Astrocyte (in vitro differentiated cells and primary cell): Measurements from ENCODE around the gene CPTP. TPM values are rescaled to one million over a fixed set of nuclear protein-coding genes. Genes with fewer than 3 reads are reported as not detected.

Experiments used
- DNase-seq: peaks from one replicate; pipeline ENCODE4 v3.0.0-alpha.2; 2010; ENCODE audit warnings: low read depth
- FAIRE-seq: peaks from 2 replicates; lab custom pipeline; 2011; peaks lifted over from hg19 to GRCh38; lab: Jason Lieb, UNC
- H2AFZ ChIP-seq: 2 replicates; pipeline ENCODE4 v1.6.0; 2012; ENCODE audit warnings: low read depth, low read length, inconsistent platforms
- H3K27ac ChIP-seq: 2 replicates; pipeline ENCODE4 v1.5.1; 2011; ENCODE audit warnings: low read depth, low read length, inconsistent platforms
- H3K27me3 ChIP-seq: 2 replicates; pipeline ENCODE4 v1.6.0; 2011; ENCODE audit warnings: low read length, inconsistent platforms; ENCODE audit not compliant: insufficient read depth
- H3K36me3 ChIP-seq: 2 replicates; pipeline ENCODE4 v1.5.1; 2011; ENCODE audit warnings: low read length, inconsistent platforms; ENCODE audit not compliant: insufficient read depth
- H3K4me1 ChIP-seq: 2 replicates; pipeline ENCODE4 v1.5.1; 2011; ENCODE audit warnings: low read length, inconsistent platforms; ENCODE audit not compliant: insufficient read depth
- H3K4me2 ChIP-seq: 2 replicates; pipeline ENCODE4 v1.6.0; 2012; ENCODE audit warnings: low read length, inconsistent platforms
- H3K4me3 ChIP-seq: 2 replicates; pipeline ENCODE4 v1.5.1; 2011; ENCODE audit warnings: low read depth, mild to moderate bottlenecking, low read length, inconsistent platforms; ENCODE audit not compliant: insufficient read depth
- H3K79me2 ChIP-seq: 2 replicates; pipeline ENCODE4 v1.6.0; 2012; ENCODE audit warnings: mild to moderate bottlenecking, low read length, inconsistent platforms; ENCODE audit not compliant: insufficient read depth
- H3K9ac ChIP-seq: 2 replicates; pipeline ENCODE4 v1.6.0; 2012; ENCODE audit warnings: mild to moderate bottlenecking, low read length, inconsistent platforms
- H3K9me3 ChIP-seq: 2 replicates; pipeline ENCODE4 v1.5.1; 2012; ENCODE audit warnings: low read depth, mild to moderate bottlenecking, low read length, inconsistent platforms; ENCODE audit not compliant: insufficient read depth
- H4K20me1 ChIP-seq: 2 replicates; pipeline ENCODE4 v1.6.0; 2012; ENCODE audit warnings: low read length, inconsistent platforms; ENCODE audit not compliant: insufficient read depth
- H3K27ac Mint-ChIP-seq: one replicate; pipeline ENCODE4 v1.8.0; 2021; ENCODE audit warnings: mild to moderate bottlenecking, mixed read lengths; ENCODE audit not compliant: unreplicated experiment
- H3K27me3 Mint-ChIP-seq: one replicate; pipeline ENCODE4 v1.8.0; 2021; ENCODE audit warnings: low read depth, mixed read lengths; ENCODE audit not compliant: unreplicated experiment
- H3K36me3 Mint-ChIP-seq: one replicate; pipeline ENCODE4 v1.8.0; 2021; ENCODE audit warnings: low read depth, mixed read lengths; ENCODE audit not compliant: unreplicated experiment
- H3K4me1 Mint-ChIP-seq: one replicate; pipeline ENCODE4 v1.8.0; 2021; ENCODE audit warnings: low read depth, mixed read lengths; ENCODE audit not compliant: unreplicated experiment
- H3K4me3 Mint-ChIP-seq: one replicate; pipeline ENCODE4 v1.8.0; 2021; ENCODE audit warnings: mild to moderate bottlenecking, moderate library complexity, mixed read lengths; ENCODE audit not compliant: unreplicated experiment
- H3K9me3 Mint-ChIP-seq: one replicate; pipeline ENCODE4 v1.8.0; 2021; ENCODE audit warnings: mild to moderate bottlenecking, mixed read lengths; ENCODE audit not compliant: unreplicated experiment
- EZH2 ChIP-seq: IDR thresholded peaks from 2 replicates; pipeline ENCODE4 v1.6.1; 2012; ENCODE audit warnings: mild to moderate bottlenecking, low read length, inconsistent platforms; ENCODE audit not compliant: insufficient read depth
- total RNA-seq: library from RNA; stranded (reverse); gene quantifications from 2 replicates; pipeline ENCODE4 v1.2.1, GENCODE V29; 2021
- TF ChIP-seq, protein P1 (sequence below): IDR thresholded peaks from 2 replicates; pipeline ENCODE4 v1.5.1; 2011; ENCODE audit warnings: low read depth, mild to moderate bottlenecking, inconsistent platforms, low read length, moderate library complexity; ENCODE audit not compliant: insufficient read depth

Gene CPTP
- total RNA-seq, 1 donor from 2014 or later = 28.5 TPM

DNA sequence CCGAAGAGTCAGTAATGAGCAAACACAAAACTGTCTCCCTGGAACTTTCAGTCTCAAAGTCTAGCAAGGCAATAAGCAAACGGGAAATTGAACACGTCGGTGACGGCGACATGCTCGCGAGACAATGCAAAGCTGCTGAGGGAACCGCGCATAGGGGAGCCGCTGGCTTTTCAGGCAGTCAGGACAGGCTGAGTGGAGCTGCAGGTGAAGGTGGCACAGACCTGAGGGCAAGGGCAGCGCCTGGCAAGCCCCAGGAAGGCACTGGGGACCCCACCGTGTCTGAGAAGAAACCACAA is 5.0 kb upstream of the CPTP start:
- no peak overlapping the region for H3K27ac Mint-ChIP-seq
- FAIRE-seq (no peak), DNase-seq (no peak)
- no peak overlapping the region for H3K4me3 Mint-ChIP-seq
- no peak overlapping the region for H3K4me2 ChIP-seq
- H3K27ac ChIP-seq = no peak overlapping the region
- peaks cover 7% of the 10 kb centered on the region for H3K36me3 ChIP-seq
- H4K20me1 ChIP-seq = peaks cover 71% of the 10 kb centered on the region
- no peak overlapping the region for H3K4me3 ChIP-seq
- TF ChIP-seq, protein P1, sequence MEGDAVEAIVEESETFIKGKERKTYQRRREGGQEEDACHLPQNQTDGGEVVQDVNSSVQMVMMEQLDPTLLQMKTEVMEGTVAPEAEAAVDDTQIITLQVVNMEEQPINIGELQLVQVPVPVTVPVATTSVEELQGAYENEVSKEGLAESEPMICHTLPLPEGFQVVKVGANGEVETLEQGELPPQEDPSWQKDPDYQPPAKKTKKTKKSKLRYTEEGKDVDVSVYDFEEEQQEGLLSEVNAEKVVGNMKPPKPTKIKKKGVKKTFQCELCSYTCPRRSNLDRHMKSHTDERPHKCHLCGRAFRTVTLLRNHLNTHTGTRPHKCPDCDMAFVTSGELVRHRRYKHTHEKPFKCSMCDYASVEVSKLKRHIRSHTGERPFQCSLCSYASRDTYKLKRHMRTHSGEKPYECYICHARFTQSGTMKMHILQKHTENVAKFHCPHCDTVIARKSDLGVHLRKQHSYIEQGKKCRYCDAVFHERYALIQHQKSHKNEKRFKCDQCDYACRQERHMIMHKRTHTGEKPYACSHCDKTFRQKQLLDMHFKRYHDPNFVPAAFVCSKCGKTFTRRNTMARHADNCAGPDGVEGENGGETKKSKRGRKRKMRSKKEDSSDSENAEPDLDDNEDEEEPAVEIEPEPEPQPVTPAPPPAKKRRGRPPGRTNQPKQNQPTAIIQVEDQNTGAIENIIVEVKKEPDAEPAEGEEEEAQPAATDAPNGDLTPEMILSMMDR = no peak
- no peak for TF ChIP-seq EZH2
- H3K27me3 Mint-ChIP-seq = no peaks in the 10 kb centered on the region
- no peaks in the 10 kb centered on the region for H3K27me3 ChIP-seq
- no peaks in the 10 kb centered on the region for H3K9me3 Mint-ChIP-seq
- H3K79me2 ChIP-seq = peaks cover 79% of the 10 kb centered on the region
- peaks cover 31% of the 10 kb centered on the region for H3K4me1 ChIP-seq
- no peak overlapping the region for H2AFZ ChIP-seq
- peaks cover 32% of the 10 kb centered on the region for H3K4me1 Mint-ChIP-seq
- no peaks in the 10 kb centered on the region for H3K9me3 ChIP-seq
- peaks cover 12% of the 10 kb centered on the region for H3K36me3 Mint-ChIP-seq
- no peak overlapping the region for H3K9ac ChIP-seq

DNA sequence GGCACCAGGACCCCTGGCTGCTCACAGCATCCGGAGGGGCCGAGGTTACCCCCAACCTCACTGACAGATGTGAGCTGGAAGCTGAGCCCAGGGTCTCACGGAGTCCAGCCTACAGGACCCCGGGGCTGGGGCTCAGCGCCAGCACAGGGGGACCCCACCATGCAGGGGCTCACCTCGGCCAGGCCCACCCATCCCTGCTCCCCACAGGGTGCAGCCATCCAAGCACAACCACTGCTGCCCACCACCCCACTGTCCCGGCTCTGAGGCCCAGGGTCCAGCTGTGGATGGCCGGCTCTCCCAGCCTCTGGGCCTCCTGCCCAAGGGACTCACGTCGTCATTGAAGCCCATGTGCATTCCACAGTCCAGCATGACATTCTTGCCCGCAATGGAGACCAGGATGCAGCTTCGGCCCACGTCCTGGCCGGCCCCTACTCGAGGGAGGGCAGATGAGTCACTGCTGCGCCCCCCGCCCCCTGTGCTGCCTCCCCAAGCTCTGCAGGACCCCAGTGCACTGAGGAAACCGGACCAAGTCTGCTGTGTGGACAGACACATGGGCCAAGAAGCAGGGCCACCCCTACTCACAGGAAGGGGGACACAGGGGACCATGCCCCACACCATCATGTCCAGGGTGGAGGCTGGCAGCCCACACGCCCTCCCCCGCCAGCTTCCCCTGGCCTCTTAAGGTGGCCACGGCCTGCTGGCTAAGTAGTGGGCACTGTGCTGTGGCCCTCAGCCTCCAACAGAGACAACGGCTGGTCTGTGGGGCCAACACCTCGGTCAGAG is 3.7 kb upstream of the CPTP start:
- Histone ChIP-seq H3K27ac (peak overlapping the region; percentile 50), H4K20me1 (peaks cover 69% of the 10 kb centered on the region), H3K27me3 (no peaks in the 10 kb centered on the region), H3K4me2 (peak overlapping the region; percentile 35), H3K79me2 (peaks cover 82% of the 10 kb centered on the region), H3K9me3 (no peaks in the 10 kb centered on the region), H3K9ac (peak overlapping the region; percentile 31), H3K4me1 (peaks cover 38% of the 10 kb centered on the region), H3K4me3 (no peak overlapping the region), H3K36me3 (peaks cover 5% of the 10 kb centered on the region), H2AFZ (no peak overlapping the region)
- no peak for TF ChIP-seq EZH2
- TF ChIP-seq, protein P1 = no peak
- peaks cover 27% of the 10 kb centered on the region for H3K4me1 Mint-ChIP-seq
- H3K36me3 Mint-ChIP-seq = peaks cover 10% of the 10 kb centered on the region
- H3K4me3 Mint-ChIP-seq = no peak overlapping the region
- H3K27ac Mint-ChIP-seq = no peak overlapping the region
- FAIRE-seq (no peak), DNase-seq (peak; percentile 55)
- no peaks in the 10 kb centered on the region for H3K9me3 Mint-ChIP-seq
- no peaks in the 10 kb centered on the region for H3K27me3 Mint-ChIP-seq

DNA sequence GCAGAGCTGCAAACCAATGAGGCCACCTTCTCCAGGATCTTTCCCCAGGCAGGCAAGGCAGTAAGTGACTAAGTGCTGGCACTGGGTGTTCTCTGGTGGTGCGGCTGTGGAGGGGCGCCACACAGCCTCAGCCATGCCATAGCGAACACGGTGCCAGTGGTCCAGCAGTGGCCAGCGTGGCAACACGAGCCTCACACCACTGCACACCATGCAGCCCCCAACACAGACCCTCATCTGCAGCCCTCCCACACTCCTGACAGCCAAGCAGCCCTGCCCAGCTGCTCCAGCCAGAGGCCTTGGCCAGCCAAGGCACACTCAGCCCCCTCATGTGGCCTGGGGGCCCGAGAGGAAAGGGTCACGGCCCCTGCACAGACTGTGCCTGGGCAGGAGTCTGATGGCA is 3.1 kb upstream of the CPTP start:
- H3K4me3 Mint-ChIP-seq = no peak overlapping the region
- no peaks in the 10 kb centered on the region for H3K9me3 Mint-ChIP-seq
- DNase-seq (no peak), FAIRE-seq (no peak)
- peaks cover 2% of the 10 kb centered on the region for H3K36me3 ChIP-seq
- H3K4me3 ChIP-seq = no peak overlapping the region
- H3K36me3 Mint-ChIP-seq = peaks cover 9% of the 10 kb centered on the region
- H3K9ac ChIP-seq = peak overlapping the region; percentile 31
- peaks cover 38% of the 10 kb centered on the region for H3K4me1 ChIP-seq
- H3K27me3 Mint-ChIP-seq = no peaks in the 10 kb centered on the region
- H4K20me1 ChIP-seq = peaks cover 71% of the 10 kb centered on the region
- peaks cover 82% of the 10 kb centered on the region for H3K79me2 ChIP-seq
- TF ChIP-seq EZH2 = no peak
- TF ChIP-seq, protein P1 = no peak
- peaks cover 26% of the 10 kb centered on the region for H3K4me1 Mint-ChIP-seq
- peak overlapping the region; percentile 35 for H3K4me2 ChIP-seq
- H3K9me3 ChIP-seq = no peaks in the 10 kb centered on the region
- no peak overlapping the region for H2AFZ ChIP-seq
- no peak overlapping the region for H3K27ac Mint-ChIP-seq
- no peak overlapping the region for H3K27ac ChIP-seq
- no peaks in the 10 kb centered on the region for H3K27me3 ChIP-seq
